Kidney glomerular epithelial cell (primary cell): Measurements from ENCODE around the gene MT1H.
"Not testable (repeated sequence)": the region's sequence is repeated elsewhere in the genome, so short reads cannot be mapped to it uniquely, and the experiment has no call there.

Experiments
- DNase-seq: peaks from one replicate; lab custom pipeline; 2025; lab: John Stamatoyannopoulos, UW

MT1H gene

GRCh38 chr16:56669005-56669839 is at the start of gene MT1H:
MT1H (plus strand) TSS chr16:56669814; CDS start chr16:56669885, 71 bp downstream.
- no peak for DNase-seq

GRCh38 chr16:56620339-56620897 is 49.2 kb upstream of the MT1H start:
- DNase-seq = no peak

- not testable (repeated sequence) for DNase-seq
These were observed 47.8 kb upstream of the MT1H start for GRCh38 chr16:56621665-56622445.

GRCh38 chr16:56623184-56623583 is 46.4 kb upstream of the MT1H start:
- not testable (repeated sequence) for DNase-seq

GRCh38 chr16:56623637-56624036 is 46.0 kb upstream of the MT1H start:
- no peak for DNase-seq

GRCh38 chr16:56625140-56625942 is 44.3 kb upstream of the MT1H start, which contains the start of gene MT1E:
MT1E (plus strand) TSS chr16:56625781; CDS start chr16:56625852, 71 bp downstream.
- peak; percentile 78 for DNase-seq

- DNase-seq = no peak
These were observed 43.5 kb upstream of the MT1H start for GRCh38 chr16:56625943-56626654.

- DNase-seq = no peak
These were observed 42.9 kb upstream of the MT1H start for GRCh38 chr16:56626685-56627084.

- no peak for DNase-seq
These were observed 40.9 kb upstream of the MT1H start for GRCh38 chr16:56628486-56629350.

- no peak for DNase-seq
These were observed 40.1 kb upstream of the MT1H start for GRCh38 chr16:56629531-56629930.

GRCh38 chr16:56630134-56630533 is 39.5 kb upstream of the MT1H start:
- no peak for DNase-seq

- no peak for DNase-seq
These were observed 38.4 kb upstream of the MT1H start for GRCh38 chr16:56631197-56631596.

GRCh38 chr16:56631832-56632155 is 37.8 kb upstream of the MT1H start:
- no peak for DNase-seq

GRCh38 chr16:56632156-56632847 is 37.3 kb upstream of the MT1H start, which contains the start of gene MT1M:
MT1M (plus strand) TSS chr16:56632659; CDS start chr16:56632732, 73 bp downstream.
- DNase-seq = no peak

GRCh38 chr16:56632848-56633365 is 36.7 kb upstream of the MT1H start:
- DNase-seq = no peak

- DNase-seq = no peak
These were observed 36.1 kb upstream of the MT1H start for GRCh38 chr16:56633535-56633934.

GRCh38 chr16:56634715-56635440 is 34.7 kb upstream of the MT1H start:
- no peak for DNase-seq

GRCh38 chr16:56635441-56635967 is 34.1 kb upstream of the MT1H start:
- no peak for DNase-seq
